OCI-LY3 (cell line): ENCODE results near the gene MMP1.

Source experiments
- EZH2phosphoT487 ChIP-seq: fragments of 200-600 bp; shearing (Covaris generic); IDR thresholded peaks from 2 replicates; pipeline ENCODE4 v1.6.1; 2018; ENCODE audit warnings: antibody characterized with exemption, mixed run types, low read depth
- TF ChIP-seq, protein P1 (sequence below): fragments of 200-600, 300-600 bp; sonication (generic); IDR thresholded peaks from 2 replicates; pipeline ENCODE4 v1.5.1; 2014; ENCODE audit warnings: antibody characterized with exemption, low read length, low read depth

- TF ChIP-seq, protein P1, sequence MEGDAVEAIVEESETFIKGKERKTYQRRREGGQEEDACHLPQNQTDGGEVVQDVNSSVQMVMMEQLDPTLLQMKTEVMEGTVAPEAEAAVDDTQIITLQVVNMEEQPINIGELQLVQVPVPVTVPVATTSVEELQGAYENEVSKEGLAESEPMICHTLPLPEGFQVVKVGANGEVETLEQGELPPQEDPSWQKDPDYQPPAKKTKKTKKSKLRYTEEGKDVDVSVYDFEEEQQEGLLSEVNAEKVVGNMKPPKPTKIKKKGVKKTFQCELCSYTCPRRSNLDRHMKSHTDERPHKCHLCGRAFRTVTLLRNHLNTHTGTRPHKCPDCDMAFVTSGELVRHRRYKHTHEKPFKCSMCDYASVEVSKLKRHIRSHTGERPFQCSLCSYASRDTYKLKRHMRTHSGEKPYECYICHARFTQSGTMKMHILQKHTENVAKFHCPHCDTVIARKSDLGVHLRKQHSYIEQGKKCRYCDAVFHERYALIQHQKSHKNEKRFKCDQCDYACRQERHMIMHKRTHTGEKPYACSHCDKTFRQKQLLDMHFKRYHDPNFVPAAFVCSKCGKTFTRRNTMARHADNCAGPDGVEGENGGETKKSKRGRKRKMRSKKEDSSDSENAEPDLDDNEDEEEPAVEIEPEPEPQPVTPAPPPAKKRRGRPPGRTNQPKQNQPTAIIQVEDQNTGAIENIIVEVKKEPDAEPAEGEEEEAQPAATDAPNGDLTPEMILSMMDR: no peak
- TF ChIP-seq EZH2phosphoT487: no peak
Observed at GRCh38 chr11:102837646-102838045, 39.7 kb upstream of the MMP1 start.
